Astrocyte (in vitro differentiated cells and primary cell): ENCODE measurements around the gene IL10RB. TPM values are rescaled to one million over a fixed set of nuclear protein-coding genes. Genes with fewer than 3 reads are reported as not detected.

Experiments used
- DNase-seq: peaks from one replicate; pipeline ENCODE4 v3.0.0-alpha.2; 2010; ENCODE audit warnings: low read depth
- FAIRE-seq: peaks from 2 replicates; lab custom pipeline; 2011; peaks lifted over from hg19 to GRCh38; lab: Jason Lieb, UNC
- H2AFZ ChIP-seq: 2 replicates; pipeline ENCODE4 v1.6.0; 2012; ENCODE audit warnings: low read depth, low read length, inconsistent platforms
- H3K27ac ChIP-seq: 2 replicates; pipeline ENCODE4 v1.5.1; 2011; ENCODE audit warnings: low read depth, low read length, inconsistent platforms
- H3K27me3 ChIP-seq: 2 replicates; pipeline ENCODE4 v1.6.0; 2011; ENCODE audit warnings: low read length, inconsistent platforms; ENCODE audit not compliant: insufficient read depth
- H3K36me3 ChIP-seq: 2 replicates; pipeline ENCODE4 v1.5.1; 2011; ENCODE audit warnings: low read length, inconsistent platforms; ENCODE audit not compliant: insufficient read depth
- H3K4me1 ChIP-seq: 2 replicates; pipeline ENCODE4 v1.5.1; 2011; ENCODE audit warnings: low read length, inconsistent platforms; ENCODE audit not compliant: insufficient read depth
- H3K4me2 ChIP-seq: 2 replicates; pipeline ENCODE4 v1.6.0; 2012; ENCODE audit warnings: low read length, inconsistent platforms
- H3K4me3 ChIP-seq: 2 replicates; pipeline ENCODE4 v1.5.1; 2011; ENCODE audit warnings: low read depth, mild to moderate bottlenecking, low read length, inconsistent platforms; ENCODE audit not compliant: insufficient read depth
- H3K79me2 ChIP-seq: 2 replicates; pipeline ENCODE4 v1.6.0; 2012; ENCODE audit warnings: mild to moderate bottlenecking, low read length, inconsistent platforms; ENCODE audit not compliant: insufficient read depth
- H3K9ac ChIP-seq: 2 replicates; pipeline ENCODE4 v1.6.0; 2012; ENCODE audit warnings: mild to moderate bottlenecking, low read length, inconsistent platforms
- H3K9me3 ChIP-seq: 2 replicates; pipeline ENCODE4 v1.5.1; 2012; ENCODE audit warnings: low read depth, mild to moderate bottlenecking, low read length, inconsistent platforms; ENCODE audit not compliant: insufficient read depth
- H4K20me1 ChIP-seq: 2 replicates; pipeline ENCODE4 v1.6.0; 2012; ENCODE audit warnings: low read length, inconsistent platforms; ENCODE audit not compliant: insufficient read depth
- H3K27ac Mint-ChIP-seq: one replicate; pipeline ENCODE4 v1.8.0; 2021; ENCODE audit warnings: mild to moderate bottlenecking, mixed read lengths; ENCODE audit not compliant: unreplicated experiment
- H3K27me3 Mint-ChIP-seq: one replicate; pipeline ENCODE4 v1.8.0; 2021; ENCODE audit warnings: low read depth, mixed read lengths; ENCODE audit not compliant: unreplicated experiment
- H3K36me3 Mint-ChIP-seq: one replicate; pipeline ENCODE4 v1.8.0; 2021; ENCODE audit warnings: low read depth, mixed read lengths; ENCODE audit not compliant: unreplicated experiment
- H3K4me1 Mint-ChIP-seq: one replicate; pipeline ENCODE4 v1.8.0; 2021; ENCODE audit warnings: low read depth, mixed read lengths; ENCODE audit not compliant: unreplicated experiment
- H3K4me3 Mint-ChIP-seq: one replicate; pipeline ENCODE4 v1.8.0; 2021; ENCODE audit warnings: mild to moderate bottlenecking, moderate library complexity, mixed read lengths; ENCODE audit not compliant: unreplicated experiment
- H3K9me3 Mint-ChIP-seq: one replicate; pipeline ENCODE4 v1.8.0; 2021; ENCODE audit warnings: mild to moderate bottlenecking, mixed read lengths; ENCODE audit not compliant: unreplicated experiment
- CTCF ChIP-seq: IDR thresholded peaks from 2 replicates; pipeline ENCODE4 v1.5.1; 2011; ENCODE audit warnings: low read depth, mild to moderate bottlenecking, inconsistent platforms, low read length, moderate library complexity; ENCODE audit not compliant: insufficient read depth
- EZH2 ChIP-seq: IDR thresholded peaks from 2 replicates; pipeline ENCODE4 v1.6.1; 2012; ENCODE audit warnings: mild to moderate bottlenecking, low read length, inconsistent platforms; ENCODE audit not compliant: insufficient read depth
- total RNA-seq: library from RNA; stranded (reverse); gene quantifications from 2 replicates; pipeline ENCODE4 v1.2.1, GENCODE V29; 2021

The IL10RB gene
- total RNA-seq, 1 donor from 2014 or later: 14.0 TPM

DNA sequence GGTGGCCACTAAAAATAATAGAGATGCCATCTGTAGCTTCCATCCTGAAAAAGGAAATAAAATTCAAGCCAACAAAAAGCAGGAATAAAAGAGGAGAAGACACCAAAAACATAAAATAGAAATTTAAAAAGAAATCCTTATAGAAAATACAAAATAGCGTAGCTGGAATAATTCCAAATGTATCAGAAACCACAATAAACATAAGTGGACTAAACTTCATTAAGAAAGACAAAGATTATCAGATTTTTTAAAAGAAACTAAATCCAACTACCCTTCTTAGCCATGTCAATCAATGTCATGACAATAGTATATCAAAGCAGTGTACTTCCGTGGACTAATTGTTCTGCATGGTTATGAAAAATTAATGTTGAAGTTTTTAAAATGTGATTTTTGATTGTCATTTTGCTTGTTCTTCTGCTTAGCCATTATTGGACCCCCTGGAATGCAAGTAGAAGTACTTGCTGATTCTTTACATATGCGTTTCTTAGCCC lies 13.2 kb downstream of the IL10RB start:
- Mint-ChIP-seq H3K36me3 (peaks cover 42% of the 10 kb centered on the region), H3K4me1 (no peaks in the 10 kb centered on the region)
- FAIRE-seq: no peak

DNA sequence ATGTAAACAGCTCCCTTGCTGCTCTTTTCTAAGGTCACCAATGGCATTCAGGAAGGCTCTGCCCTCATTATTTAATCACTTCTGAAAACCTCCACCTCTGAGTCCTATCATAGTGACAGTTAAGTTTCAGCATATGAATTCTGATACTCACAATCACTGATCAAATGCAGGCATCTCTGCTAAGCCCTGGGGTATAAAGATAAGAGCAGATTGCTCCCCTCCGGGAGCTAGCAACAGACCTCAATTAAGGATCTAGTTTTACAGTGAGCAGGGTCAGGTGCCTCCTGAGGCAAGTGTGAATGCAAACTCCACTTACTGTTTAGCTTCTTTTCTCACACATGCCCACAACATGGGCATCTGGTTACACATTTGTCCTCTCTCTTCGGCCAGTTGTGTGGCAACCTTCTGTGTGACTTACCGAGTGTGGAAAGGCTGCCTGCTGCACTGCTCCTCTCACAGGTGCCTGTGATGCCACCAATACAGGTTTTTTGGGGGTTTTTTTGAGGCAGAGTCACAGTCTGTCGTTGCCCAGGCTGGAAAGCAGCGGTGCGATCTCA lies 15.0 kb downstream of the IL10RB start:
- FAIRE-seq: no peak

More for the DNA sequence above, 13.2 kb downstream of the IL10RB start:
- no peak overlapping the region for H3K9ac ChIP-seq
- Mint-ChIP-seq H3K9me3 (peaks cover 4% of the 10 kb centered on the region), H3K27ac (no peak overlapping the region), H3K27me3 (no peaks in the 10 kb centered on the region), H3K4me3 (no peak overlapping the region)
- no peak overlapping the region for H3K4me2 ChIP-seq
- H3K9me3 ChIP-seq: peaks cover 6% of the 10 kb centered on the region
- TF ChIP-seq CTCF: no peak
- H3K79me2 ChIP-seq: no peaks in the 10 kb centered on the region
- no peaks in the 10 kb centered on the region for H4K20me1 ChIP-seq
- H3K27ac ChIP-seq: no peak overlapping the region
- no peaks in the 10 kb centered on the region for H3K4me1 ChIP-seq
- no peak overlapping the region for H2AFZ ChIP-seq
- DNase-seq: no peak
- H3K36me3 ChIP-seq: peaks cover 7% of the 10 kb centered on the region
- no peaks in the 10 kb centered on the region for H3K27me3 ChIP-seq
- H3K4me3 ChIP-seq: no peak overlapping the region

More for the DNA sequence above, 15.0 kb downstream of the IL10RB start:
- Histone ChIP-seq H3K4me2 (no peak overlapping the region), H2AFZ (no peak overlapping the region), H3K9ac (no peak overlapping the region), H3K36me3 (peaks cover 11% of the 10 kb centered on the region), H3K4me1 (no peaks in the 10 kb centered on the region), H3K4me3 (no peak overlapping the region), H3K27ac (no peak overlapping the region), H3K27me3 (no peaks in the 10 kb centered on the region), H3K9me3 (peaks cover 6% of the 10 kb centered on the region), H3K79me2 (no peaks in the 10 kb centered on the region), H4K20me1 (no peaks in the 10 kb centered on the region)
- no peak overlapping the region for H3K4me3 Mint-ChIP-seq
- no peak for TF ChIP-seq CTCF
- TF ChIP-seq EZH2: no peak
- peak overlapping the region; percentile 3 for H3K27ac Mint-ChIP-seq
- H3K9me3 Mint-ChIP-seq: peaks cover 4% of the 10 kb centered on the region
- no peak for DNase-seq
- no peaks in the 10 kb centered on the region for H3K27me3 Mint-ChIP-seq
- H3K4me1 Mint-ChIP-seq: peaks cover under 1% of the 10 kb centered on the region
- H3K36me3 Mint-ChIP-seq: peaks cover 42% of the 10 kb centered on the region
